ENCODE measurements around the gene PEA15.

PEA15 gene, protein sequence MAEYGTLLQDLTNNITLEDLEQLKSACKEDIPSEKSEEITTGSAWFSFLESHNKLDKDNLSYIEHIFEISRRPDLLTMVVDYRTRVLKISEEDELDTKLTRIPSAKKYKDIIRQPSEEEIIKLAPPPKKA

DNA sequence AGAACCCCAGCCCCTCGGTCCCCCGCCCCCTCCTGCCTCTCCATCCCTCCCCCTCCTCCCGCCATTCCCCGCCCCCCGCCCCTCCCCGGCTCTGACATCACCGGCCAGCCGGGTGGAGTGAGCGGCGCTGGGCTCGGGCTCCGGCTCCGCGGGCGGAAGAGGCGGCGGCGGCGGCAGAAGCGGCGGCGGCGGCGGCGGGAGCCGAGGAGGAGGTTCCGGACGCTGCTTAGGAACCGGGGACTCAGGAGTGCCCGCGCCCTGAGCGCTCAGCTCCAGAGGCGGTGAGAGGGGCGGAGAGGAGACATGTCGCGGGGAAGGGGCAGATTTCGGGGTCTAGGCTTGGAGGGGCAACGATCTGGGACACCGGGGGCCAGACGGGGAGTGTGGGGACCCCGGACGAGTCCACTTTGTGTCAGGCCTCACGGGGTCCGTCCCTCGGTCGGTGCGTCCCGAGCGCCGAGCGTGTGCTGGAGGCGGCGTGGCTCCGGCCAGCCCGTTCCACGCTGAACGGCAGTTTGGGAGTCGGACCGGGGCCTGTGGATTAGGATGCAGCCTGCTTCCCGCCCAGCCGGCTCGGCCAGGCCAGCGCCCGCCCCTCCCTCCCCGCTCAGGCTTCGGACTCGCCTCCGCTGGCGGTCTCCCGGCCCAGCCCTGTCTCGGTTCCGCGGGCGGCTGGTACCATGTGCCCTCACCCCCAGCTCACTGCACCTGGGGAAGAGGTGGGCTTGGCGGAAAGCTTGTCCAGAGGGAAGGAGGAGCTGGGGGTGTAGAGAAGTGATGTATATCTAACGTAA is at the start of gene PEA15:
Gene PEA15, plus strand, starts transcription at position 143 of the 794 bp plus-strand sequence. CDS start 6,161 bp downstream, outside the sequence.
- Histone ChIP-seq H3K27ac (ENCODE audit: low read length) (no peak within 1 kb of the TSS), H3K9me3 (ENCODE audit: control insufficient read depth, insufficient read depth, low read length) (no peaks in the 10 kb centered on the region), H3K4me1 (ENCODE audit: control insufficient read depth, insufficient read depth, low read length) (peaks cover 10% of the 10 kb centered on the region), H3K4me3 (ENCODE audit: low read length) (peak within 1 kb of the TSS; percentile 76), H3K27me3 (ENCODE audit: control insufficient read depth, insufficient read depth, low read length) (no peaks in the 10 kb centered on the region), H3K36me3 (ENCODE audit: control insufficient read depth, insufficient read depth, low read length) (no peaks in the 10 kb centered on the region)
- no peak for DNase-seq (ENCODE audit: low read depth, low spot score)
- no CpG with 5 or more reads among the region's 76 CpGs for WGBS (ENCODE audit: insufficient coverage, insufficient read length)

DNA sequence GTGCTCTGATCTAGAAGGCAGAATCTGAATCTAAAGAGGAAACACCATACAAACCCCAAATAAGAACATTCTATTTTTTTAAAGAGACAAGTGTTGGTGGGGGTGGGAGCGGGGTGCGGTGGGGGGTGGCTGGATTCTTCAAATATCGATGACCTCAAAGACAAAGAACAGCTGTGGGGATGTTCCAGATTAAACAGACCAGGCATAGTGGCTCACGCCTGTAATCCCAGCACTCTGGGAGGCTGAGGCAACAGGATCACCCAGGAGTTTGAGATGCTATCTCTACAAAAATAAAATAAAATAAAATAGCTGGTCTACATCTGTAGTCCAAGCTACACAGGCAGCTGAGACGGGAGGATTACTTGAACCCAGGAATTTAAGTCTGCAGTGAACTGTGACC is 48.8 kb upstream of the PEA15 start:
- no peaks in the 10 kb centered on the region for H3K9me3 ChIP-seq (ENCODE audit: control insufficient read depth, insufficient read depth, low read length)
- H3K4me1 ChIP-seq (ENCODE audit: control insufficient read depth, insufficient read depth, low read length), result no peaks in the 10 kb centered on the region
- DNase-seq (ENCODE audit: low read depth, low spot score), result no peak
- H3K36me3 ChIP-seq (ENCODE audit: control insufficient read depth, insufficient read depth, low read length), result no peaks in the 10 kb centered on the region
- H3K27me3 ChIP-seq (ENCODE audit: control insufficient read depth, insufficient read depth, low read length), result no peaks in the 10 kb centered on the region
- no peak overlapping the region for H3K4me3 ChIP-seq (ENCODE audit: low read length)
- WGBS (ENCODE audit: insufficient coverage, insufficient read length), result no CpG with 5 or more reads among the region's 5 CpGs
- no peak overlapping the region for H3K27ac ChIP-seq (ENCODE audit: low read length)

DNA sequence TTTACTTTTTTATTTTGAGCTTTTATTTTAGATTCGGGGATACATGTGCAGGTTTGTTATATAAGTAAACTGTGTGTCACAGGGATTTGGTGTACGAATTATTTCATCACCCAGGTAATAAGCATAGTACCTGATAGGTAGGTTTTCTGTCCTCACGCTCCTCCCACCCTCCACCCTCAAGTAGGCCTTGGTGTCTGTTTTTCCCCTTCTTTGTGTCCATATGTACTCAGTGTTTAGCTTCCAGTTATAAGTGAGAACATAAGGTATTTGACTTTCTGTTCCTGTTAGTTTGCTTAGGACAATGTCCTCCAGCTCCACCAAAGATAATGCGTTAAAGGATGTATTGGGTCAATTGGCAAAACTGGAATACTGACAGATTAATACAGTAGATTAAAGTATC is 48.0 kb upstream of the PEA15 start:
- Histone ChIP-seq H3K36me3 (ENCODE audit: control insufficient read depth, insufficient read depth, low read length) (no peaks in the 10 kb centered on the region), H3K27me3 (ENCODE audit: control insufficient read depth, insufficient read depth, low read length) (no peaks in the 10 kb centered on the region), H3K4me3 (ENCODE audit: low read length) (no peak overlapping the region), H3K27ac (ENCODE audit: low read length) (no peak overlapping the region), H3K9me3 (ENCODE audit: control insufficient read depth, insufficient read depth, low read length) (no peaks in the 10 kb centered on the region), H3K4me1 (ENCODE audit: control insufficient read depth, insufficient read depth, low read length) (no peaks in the 10 kb centered on the region)
- no peak for DNase-seq (ENCODE audit: low read depth, low spot score)
- WGBS (ENCODE audit: insufficient coverage, insufficient read length), result no CpG with 5 or more reads among the region's 4 CpGs

DNA sequence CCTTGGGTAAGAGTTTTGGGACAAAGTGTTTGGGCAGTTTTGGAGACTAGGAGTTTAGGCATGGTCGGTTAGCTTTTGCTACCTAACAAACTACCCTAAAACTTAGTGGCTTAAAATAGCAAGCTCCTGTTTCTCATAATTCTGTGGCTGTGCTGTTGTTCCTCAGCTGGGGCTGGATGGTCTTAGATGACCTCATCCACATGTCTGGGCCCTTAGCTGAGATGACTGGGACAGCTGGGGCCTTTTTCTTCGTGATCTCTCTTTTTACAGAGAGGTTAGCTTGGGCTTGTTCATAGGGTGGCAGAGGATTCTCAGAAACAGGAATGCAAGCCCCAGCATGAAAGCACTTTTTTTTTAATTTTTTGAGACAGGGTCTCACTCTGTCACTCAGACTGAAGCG is 47.2 kb upstream of the PEA15 start:
- Histone ChIP-seq H3K4me3 (ENCODE audit: low read length) (no peak overlapping the region), H3K27me3 (ENCODE audit: control insufficient read depth, insufficient read depth, low read length) (no peaks in the 10 kb centered on the region), H3K4me1 (ENCODE audit: control insufficient read depth, insufficient read depth, low read length) (no peaks in the 10 kb centered on the region), H3K27ac (ENCODE audit: low read length) (no peak overlapping the region), H3K9me3 (ENCODE audit: control insufficient read depth, insufficient read depth, low read length) (no peaks in the 10 kb centered on the region), H3K36me3 (ENCODE audit: control insufficient read depth, insufficient read depth, low read length) (no peaks in the 10 kb centered on the region)
- no CpG with 5 or more reads among the region's 3 CpGs for WGBS (ENCODE audit: insufficient coverage, insufficient read length)
- no peak for DNase-seq (ENCODE audit: low read depth, low spot score)

DNA sequence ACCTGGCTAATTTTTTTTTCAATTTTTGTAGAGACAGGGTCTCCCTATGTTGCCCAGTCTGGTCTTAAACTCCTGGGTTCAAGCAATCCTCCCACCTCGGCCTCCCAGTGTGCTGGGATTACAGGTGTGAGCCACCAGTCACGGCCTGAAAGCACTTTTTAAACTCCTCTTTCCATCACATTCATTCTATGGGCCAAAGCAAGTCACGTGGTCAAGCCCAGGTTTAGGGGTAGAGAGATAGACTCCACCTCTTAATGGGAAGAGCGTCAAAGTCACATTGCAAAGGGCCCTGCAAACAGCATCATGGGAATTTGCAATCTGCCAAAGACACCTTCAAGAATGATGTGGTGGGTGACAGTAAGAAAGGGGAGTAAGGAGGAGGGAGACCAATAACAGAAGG is 46.6 kb upstream of the PEA15 start:
- Histone ChIP-seq H3K27me3 (ENCODE audit: control insufficient read depth, insufficient read depth, low read length) (no peaks in the 10 kb centered on the region), H3K4me1 (ENCODE audit: control insufficient read depth, insufficient read depth, low read length) (no peaks in the 10 kb centered on the region), H3K9me3 (ENCODE audit: control insufficient read depth, insufficient read depth, low read length) (no peaks in the 10 kb centered on the region), H3K4me3 (ENCODE audit: low read length) (no peak overlapping the region), H3K27ac (ENCODE audit: low read length) (no peak overlapping the region), H3K36me3 (ENCODE audit: control insufficient read depth, insufficient read depth, low read length) (no peaks in the 10 kb centered on the region)
- DNase-seq (ENCODE audit: low read depth, low spot score), result no peak
- no CpG with 5 or more reads among the region's 4 CpGs for WGBS (ENCODE audit: insufficient coverage, insufficient read length)

DNA sequence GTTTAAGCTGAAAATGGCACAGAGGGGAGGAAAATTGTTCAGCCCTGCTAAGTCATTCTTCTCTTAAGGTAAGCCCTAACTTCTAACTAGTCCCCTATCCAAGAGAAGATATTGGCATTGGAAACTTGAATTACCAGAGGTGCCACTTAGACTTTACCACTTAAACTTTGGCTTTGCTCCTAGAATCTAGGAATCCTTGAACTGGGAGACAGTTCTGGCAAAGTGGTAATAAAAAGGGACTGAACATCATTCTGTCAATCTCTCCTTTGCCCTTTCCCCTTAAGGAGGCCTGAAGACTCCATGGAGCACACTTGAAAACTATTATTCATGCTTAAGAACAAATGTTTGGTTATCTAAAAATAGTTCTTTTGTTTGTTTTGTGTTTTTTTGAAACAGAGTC is 45.3 kb upstream of the PEA15 start:
- H3K9me3 ChIP-seq (ENCODE audit: control insufficient read depth, insufficient read depth, low read length), result no peaks in the 10 kb centered on the region
- no peak for DNase-seq (ENCODE audit: low read depth, low spot score)

DNA sequence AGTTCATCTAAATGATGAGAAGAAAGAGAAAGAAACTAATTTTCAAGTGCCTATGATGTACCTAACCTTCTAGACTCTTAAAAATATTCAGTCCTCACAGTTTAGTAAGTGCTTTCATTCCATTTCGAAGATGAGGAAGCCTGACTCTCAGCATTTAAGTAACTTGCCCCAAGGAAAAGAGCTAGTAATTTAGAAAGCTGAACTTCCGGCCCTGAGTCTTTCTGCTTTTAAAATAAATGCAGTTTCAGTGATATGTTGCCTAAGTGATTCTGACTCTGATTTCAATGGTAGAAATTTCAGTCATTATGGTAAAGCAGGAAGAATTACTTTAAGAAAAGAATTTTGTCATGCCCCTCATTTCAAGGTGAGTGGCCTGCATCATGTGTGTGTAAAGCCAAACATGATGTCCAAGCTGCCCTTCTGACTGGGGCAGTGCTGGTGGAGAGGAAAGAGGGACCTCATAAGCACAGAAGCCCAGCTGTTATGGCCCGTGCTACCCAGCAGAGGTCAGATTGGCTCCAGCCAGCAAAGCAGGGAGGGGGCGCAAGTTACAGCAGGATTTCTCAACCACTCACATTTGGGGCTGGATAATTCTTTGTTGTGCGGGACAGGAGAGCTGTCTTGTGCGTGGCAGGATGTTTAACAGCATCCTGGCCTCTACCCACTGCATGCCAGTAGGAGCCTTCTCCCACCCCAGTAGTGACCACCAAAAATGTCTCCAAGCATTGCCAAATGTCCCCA is 43.0 kb upstream of the PEA15 start:
- no peak overlapping the region for H3K27ac ChIP-seq (ENCODE audit: low read length)
- WGBS (ENCODE audit: insufficient coverage, insufficient read length), result no CpG with 5 or more reads among the region's 6 CpGs
- no peak overlapping the region for H3K4me3 ChIP-seq (ENCODE audit: low read length)
- DNase-seq (ENCODE audit: low read depth, low spot score), result peak; percentile 72
- H3K9me3 ChIP-seq (ENCODE audit: control insufficient read depth, insufficient read depth, low read length), result no peaks in the 10 kb centered on the region
- peaks cover 1% of the 10 kb centered on the region; the same call in 1 of the 2 replicates for H3K4me1 ChIP-seq (ENCODE audit: control insufficient read depth, insufficient read depth, low read length)
- H3K36me3 ChIP-seq (ENCODE audit: control insufficient read depth, insufficient read depth, low read length), result no peaks in the 10 kb centered on the region
- H3K27me3 ChIP-seq (ENCODE audit: control insufficient read depth, insufficient read depth, low read length), result no peaks in the 10 kb centered on the region

More for the DNA sequence above, 45.3 kb upstream of the PEA15 start:
- no peak overlapping the region for H3K27ac ChIP-seq (ENCODE audit: low read length)
- H3K4me3 ChIP-seq (ENCODE audit: low read length), result no peak overlapping the region
- H3K4me1 ChIP-seq (ENCODE audit: control insufficient read depth, insufficient read depth, low read length), result no peaks in the 10 kb centered on the region
- no peaks in the 10 kb centered on the region for H3K27me3 ChIP-seq (ENCODE audit: control insufficient read depth, insufficient read depth, low read length)
- no peaks in the 10 kb centered on the region for H3K36me3 ChIP-seq (ENCODE audit: control insufficient read depth, insufficient read depth, low read length)

DNA sequence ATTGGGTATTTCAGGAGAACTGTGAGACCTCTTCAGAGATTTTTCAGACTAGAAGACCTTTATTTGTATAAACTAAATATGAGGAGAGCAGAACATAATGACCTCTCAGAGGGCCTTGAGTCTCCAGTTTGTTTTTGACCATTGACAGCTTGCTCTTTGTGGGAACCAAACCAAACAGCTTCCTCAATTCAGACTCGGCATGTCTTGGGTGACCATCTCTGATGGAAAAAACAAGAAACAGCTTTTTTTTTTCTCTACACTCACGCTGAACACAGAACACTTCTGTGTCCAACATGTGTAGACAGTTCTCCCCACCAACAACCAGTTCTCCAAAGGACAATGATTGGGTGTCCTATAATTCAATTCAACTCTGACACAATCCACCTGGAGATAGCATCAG is 42.3 kb upstream of the PEA15 start:
- H3K27ac ChIP-seq (ENCODE audit: low read length), result no peak overlapping the region
- no peak for DNase-seq (ENCODE audit: low read depth, low spot score)
- H3K4me1 ChIP-seq (ENCODE audit: control insufficient read depth, insufficient read depth, low read length), result peaks cover 2% of the 10 kb centered on the region; the same call in 1 of the 2 replicates
- H3K4me3 ChIP-seq (ENCODE audit: low read length), result no peak overlapping the region
- WGBS (ENCODE audit: insufficient coverage, insufficient read length), result no CpG with 5 or more reads among the region's 2 CpGs
- H3K27me3 ChIP-seq (ENCODE audit: control insufficient read depth, insufficient read depth, low read length), result no peaks in the 10 kb centered on the region
- H3K36me3 ChIP-seq (ENCODE audit: control insufficient read depth, insufficient read depth, low read length), result no peaks in the 10 kb centered on the region
- H3K9me3 ChIP-seq (ENCODE audit: control insufficient read depth, insufficient read depth, low read length), result no peaks in the 10 kb centered on the region

DNA sequence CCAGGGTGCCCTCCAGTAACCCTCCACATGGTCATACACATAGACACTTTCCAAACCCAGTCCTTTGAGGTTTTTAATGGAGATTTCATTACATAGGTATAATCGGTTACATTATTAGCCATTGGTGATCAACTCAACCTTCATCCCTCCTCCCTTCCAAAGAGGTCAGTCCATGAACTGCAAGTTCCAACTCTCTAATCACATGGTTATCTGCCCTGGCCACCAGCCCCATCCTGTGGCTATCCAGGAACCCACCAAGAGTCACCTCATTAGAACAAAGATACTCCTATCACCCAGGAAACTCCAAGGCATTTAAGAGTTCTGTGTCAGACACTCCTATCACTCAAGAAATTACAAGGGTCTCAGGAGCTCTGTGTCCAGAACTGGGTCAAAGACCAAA is 41.6 kb upstream of the PEA15 start:
- no peaks in the 10 kb centered on the region for H3K27me3 ChIP-seq (ENCODE audit: control insufficient read depth, insufficient read depth, low read length)
- H3K36me3 ChIP-seq (ENCODE audit: control insufficient read depth, insufficient read depth, low read length), result no peaks in the 10 kb centered on the region
- no peak for DNase-seq (ENCODE audit: low read depth, low spot score)
- no peak overlapping the region for H3K4me3 ChIP-seq (ENCODE audit: low read length)
- WGBS (ENCODE audit: insufficient coverage, insufficient read length), result no CpG with 5 or more reads among the region's 1 CpG
- H3K9me3 ChIP-seq (ENCODE audit: control insufficient read depth, insufficient read depth, low read length), result no peaks in the 10 kb centered on the region
- peaks cover 2% of the 10 kb centered on the region; the same call in 1 of the 2 replicates for H3K4me1 ChIP-seq (ENCODE audit: control insufficient read depth, insufficient read depth, low read length)
- H3K27ac ChIP-seq (ENCODE audit: low read length), result no peak overlapping the region

DNA sequence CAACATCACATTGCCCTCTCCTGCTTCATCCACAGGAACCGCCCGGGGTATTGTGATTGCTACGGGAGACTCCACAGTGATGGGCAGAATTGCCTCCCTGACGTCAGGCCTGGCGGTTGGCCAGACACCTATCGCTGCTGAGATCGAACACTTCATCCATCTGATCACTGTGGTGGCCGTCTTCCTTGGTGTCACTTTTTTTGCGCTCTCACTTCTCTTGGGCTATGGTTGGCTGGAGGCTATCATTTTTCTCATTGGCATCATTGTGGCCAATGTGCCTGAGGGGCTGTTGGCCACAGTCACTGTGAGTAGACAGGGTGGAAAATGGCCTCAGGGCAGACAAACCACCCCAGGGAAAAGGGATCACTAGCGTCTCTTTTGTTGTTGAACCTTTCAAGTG is 41.1 kb upstream of the PEA15 start:
- Histone ChIP-seq H3K4me1 (ENCODE audit: control insufficient read depth, insufficient read depth, low read length) (peaks cover 3% of the 10 kb centered on the region; the same call in 1 of the 2 replicates), H3K36me3 (ENCODE audit: control insufficient read depth, insufficient read depth, low read length) (no peaks in the 10 kb centered on the region), H3K27ac (ENCODE audit: low read length) (no peak overlapping the region), H3K9me3 (ENCODE audit: control insufficient read depth, insufficient read depth, low read length) (no peaks in the 10 kb centered on the region), H3K4me3 (ENCODE audit: low read length) (no peak overlapping the region), H3K27me3 (ENCODE audit: control insufficient read depth, insufficient read depth, low read length) (no peaks in the 10 kb centered on the region)
- no CpG with 5 or more reads among the region's 10 CpGs for WGBS (ENCODE audit: insufficient coverage, insufficient read length)
- DNase-seq (ENCODE audit: low read depth, low spot score), result no peak

Data from iPS DF 6.9 (cell line).